ENCODE results near the gene KRT15.

Gene KRT15

DNA sequence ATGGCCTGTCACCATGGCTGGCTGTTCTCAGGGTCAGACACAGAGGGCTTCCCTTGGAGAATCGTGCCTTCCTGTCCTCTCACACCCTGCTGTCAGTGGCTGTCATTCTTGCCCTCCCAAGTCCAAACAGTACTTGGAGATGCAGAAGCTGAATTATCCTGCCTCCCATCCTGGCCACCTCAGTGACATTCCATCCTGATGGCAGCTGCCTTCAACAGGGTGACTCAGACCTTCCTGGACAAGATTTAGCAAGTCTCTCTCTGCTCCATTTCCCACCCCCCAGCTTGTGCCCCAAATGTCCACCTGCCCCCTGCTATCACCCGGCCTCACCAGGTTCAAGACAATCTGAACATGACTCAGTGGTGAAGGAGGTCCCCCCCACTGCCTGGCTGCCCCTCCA lies 24.2 kb downstream of the KRT15 start:
- Histone ChIP-seq H3K36me3 (ENCODE audit: low read depth) (no peaks in the 10 kb centered on the region), H3K4me1 (ENCODE audit: insufficient read depth, poor library complexity, severe bottlenecking) (peaks cover 18% of the 10 kb centered on the region), H3K4me3 (ENCODE audit: severe bottlenecking) (no peak overlapping the region), H3K27ac (ENCODE audit: poor library complexity, severe bottlenecking) (no peak overlapping the region), H3K9me3 (ENCODE audit: severe bottlenecking) (no peaks in the 10 kb centered on the region), H3K27me3 (ENCODE audit: insufficient read depth, poor library complexity, severe bottlenecking) (no peaks in the 10 kb centered on the region)
- DNase-seq (ENCODE audit: low spot score) (no peak), ATAC-seq (ENCODE audit: low read depth) (no peak)
- TF ChIP-seq, protein P1, sequence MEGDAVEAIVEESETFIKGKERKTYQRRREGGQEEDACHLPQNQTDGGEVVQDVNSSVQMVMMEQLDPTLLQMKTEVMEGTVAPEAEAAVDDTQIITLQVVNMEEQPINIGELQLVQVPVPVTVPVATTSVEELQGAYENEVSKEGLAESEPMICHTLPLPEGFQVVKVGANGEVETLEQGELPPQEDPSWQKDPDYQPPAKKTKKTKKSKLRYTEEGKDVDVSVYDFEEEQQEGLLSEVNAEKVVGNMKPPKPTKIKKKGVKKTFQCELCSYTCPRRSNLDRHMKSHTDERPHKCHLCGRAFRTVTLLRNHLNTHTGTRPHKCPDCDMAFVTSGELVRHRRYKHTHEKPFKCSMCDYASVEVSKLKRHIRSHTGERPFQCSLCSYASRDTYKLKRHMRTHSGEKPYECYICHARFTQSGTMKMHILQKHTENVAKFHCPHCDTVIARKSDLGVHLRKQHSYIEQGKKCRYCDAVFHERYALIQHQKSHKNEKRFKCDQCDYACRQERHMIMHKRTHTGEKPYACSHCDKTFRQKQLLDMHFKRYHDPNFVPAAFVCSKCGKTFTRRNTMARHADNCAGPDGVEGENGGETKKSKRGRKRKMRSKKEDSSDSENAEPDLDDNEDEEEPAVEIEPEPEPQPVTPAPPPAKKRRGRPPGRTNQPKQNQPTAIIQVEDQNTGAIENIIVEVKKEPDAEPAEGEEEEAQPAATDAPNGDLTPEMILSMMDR (IDR thresholded peaks at IDR 0.05; ENCODE audit: poor library complexity, severe bottlenecking): no peak

DNA sequence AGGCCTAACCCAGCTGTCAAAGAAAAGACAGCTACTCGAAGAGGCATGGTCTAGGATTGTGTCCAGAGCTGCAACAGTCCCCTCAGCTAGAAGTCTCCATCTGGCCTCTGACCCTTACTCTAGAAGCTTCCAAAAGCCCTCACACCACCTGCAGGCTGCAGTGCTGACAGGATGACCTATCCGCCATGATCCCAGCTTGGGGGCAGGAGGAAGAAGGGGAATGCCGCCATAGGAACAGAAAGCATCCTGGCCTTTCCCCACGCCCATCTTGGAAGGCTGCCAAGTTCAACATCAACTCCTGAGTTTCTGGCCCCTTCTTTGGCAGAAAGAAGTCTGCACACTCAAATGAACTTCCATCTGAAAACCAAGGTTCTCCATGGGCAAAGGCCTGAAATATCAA lies 25.9 kb downstream of the KRT15 start:
- no peaks in the 10 kb centered on the region for H3K9me3 ChIP-seq (ENCODE audit: severe bottlenecking)
- H3K4me1 ChIP-seq (ENCODE audit: insufficient read depth, poor library complexity, severe bottlenecking): peaks cover 11% of the 10 kb centered on the region
- ATAC-seq (ENCODE audit: low read depth): no peak
- no peak for DNase-seq (ENCODE audit: low spot score)
- H3K27me3 ChIP-seq (ENCODE audit: insufficient read depth, poor library complexity, severe bottlenecking): no peaks in the 10 kb centered on the region
- no peak overlapping the region for H3K27ac ChIP-seq (ENCODE audit: poor library complexity, severe bottlenecking)
- H3K4me3 ChIP-seq (ENCODE audit: severe bottlenecking): no peak overlapping the region
- H3K36me3 ChIP-seq (ENCODE audit: low read depth): no peaks in the 10 kb centered on the region
- TF ChIP-seq, protein P1 (IDR thresholded peaks at IDR 0.05; ENCODE audit: poor library complexity, severe bottlenecking): no peak

DNA sequence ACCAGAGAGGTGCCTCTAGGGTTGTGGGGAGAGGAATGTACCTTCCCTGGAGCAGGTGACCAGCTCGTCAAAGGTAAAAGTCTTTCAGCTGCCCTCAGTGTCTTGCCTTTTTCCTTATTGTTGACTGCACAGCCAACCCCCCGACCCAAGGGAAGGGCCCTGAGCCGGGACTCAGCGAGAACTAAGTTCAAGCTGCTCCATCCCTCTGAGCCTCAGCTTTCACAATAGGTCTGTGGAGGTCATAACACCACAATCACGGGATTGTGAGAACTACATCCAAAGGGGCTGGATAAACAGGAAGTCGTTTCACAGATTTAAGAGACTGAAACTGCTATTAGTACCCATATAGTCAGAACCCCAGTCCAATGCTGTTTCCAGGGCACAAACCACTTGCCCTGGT lies 26.3 kb downstream of the KRT15 start:
- H3K4me3 ChIP-seq (ENCODE audit: severe bottlenecking): no peak overlapping the region
- TF ChIP-seq, protein P1 (IDR thresholded peaks at IDR 0.05; ENCODE audit: poor library complexity, severe bottlenecking): no peak
- no peaks in the 10 kb centered on the region for H3K9me3 ChIP-seq (ENCODE audit: severe bottlenecking)
- DNase-seq (ENCODE audit: low spot score): no peak
- H3K27ac ChIP-seq (ENCODE audit: poor library complexity, severe bottlenecking): no peak overlapping the region
- H3K36me3 ChIP-seq (ENCODE audit: low read depth): no peaks in the 10 kb centered on the region
- H3K27me3 ChIP-seq (ENCODE audit: insufficient read depth, poor library complexity, severe bottlenecking): no peaks in the 10 kb centered on the region
- no peak for ATAC-seq (ENCODE audit: low read depth)
- H3K4me1 ChIP-seq (ENCODE audit: insufficient read depth, poor library complexity, severe bottlenecking): peaks cover 11% of the 10 kb centered on the region

DNA sequence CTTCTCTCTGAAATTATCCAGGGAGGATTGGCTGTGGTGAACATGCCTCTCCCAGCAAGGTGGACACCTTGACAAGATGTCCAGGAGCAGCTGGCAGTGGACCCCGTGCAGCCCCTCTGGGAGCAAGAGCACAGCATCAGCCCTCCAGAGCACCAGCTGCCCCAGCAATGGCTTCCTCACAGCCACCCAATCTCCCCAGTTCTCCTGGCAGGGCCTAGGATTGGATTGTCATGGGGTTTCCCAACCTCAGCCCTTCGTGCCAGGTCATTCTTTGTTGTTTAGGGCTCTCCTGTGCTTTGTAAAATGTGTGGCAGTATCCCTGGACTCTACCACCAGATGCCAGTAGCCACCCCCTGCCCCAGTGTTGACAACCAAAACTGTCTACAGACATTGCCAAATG lies 27.2 kb downstream of the KRT15 start:
- ATAC-seq (ENCODE audit: low read depth) (no peak), DNase-seq (ENCODE audit: low spot score) (no peak)
- Histone ChIP-seq H3K36me3 (ENCODE audit: low read depth) (no peaks in the 10 kb centered on the region), H3K27ac (ENCODE audit: poor library complexity, severe bottlenecking) (no peak overlapping the region), H3K27me3 (ENCODE audit: insufficient read depth, poor library complexity, severe bottlenecking) (no peaks in the 10 kb centered on the region), H3K4me3 (ENCODE audit: severe bottlenecking) (no peak overlapping the region), H3K9me3 (ENCODE audit: severe bottlenecking) (no peaks in the 10 kb centered on the region), H3K4me1 (ENCODE audit: insufficient read depth, poor library complexity, severe bottlenecking) (peaks cover 7% of the 10 kb centered on the region)
- TF ChIP-seq, protein P1 (IDR thresholded peaks at IDR 0.05; ENCODE audit: poor library complexity, severe bottlenecking): no peak

DNA sequence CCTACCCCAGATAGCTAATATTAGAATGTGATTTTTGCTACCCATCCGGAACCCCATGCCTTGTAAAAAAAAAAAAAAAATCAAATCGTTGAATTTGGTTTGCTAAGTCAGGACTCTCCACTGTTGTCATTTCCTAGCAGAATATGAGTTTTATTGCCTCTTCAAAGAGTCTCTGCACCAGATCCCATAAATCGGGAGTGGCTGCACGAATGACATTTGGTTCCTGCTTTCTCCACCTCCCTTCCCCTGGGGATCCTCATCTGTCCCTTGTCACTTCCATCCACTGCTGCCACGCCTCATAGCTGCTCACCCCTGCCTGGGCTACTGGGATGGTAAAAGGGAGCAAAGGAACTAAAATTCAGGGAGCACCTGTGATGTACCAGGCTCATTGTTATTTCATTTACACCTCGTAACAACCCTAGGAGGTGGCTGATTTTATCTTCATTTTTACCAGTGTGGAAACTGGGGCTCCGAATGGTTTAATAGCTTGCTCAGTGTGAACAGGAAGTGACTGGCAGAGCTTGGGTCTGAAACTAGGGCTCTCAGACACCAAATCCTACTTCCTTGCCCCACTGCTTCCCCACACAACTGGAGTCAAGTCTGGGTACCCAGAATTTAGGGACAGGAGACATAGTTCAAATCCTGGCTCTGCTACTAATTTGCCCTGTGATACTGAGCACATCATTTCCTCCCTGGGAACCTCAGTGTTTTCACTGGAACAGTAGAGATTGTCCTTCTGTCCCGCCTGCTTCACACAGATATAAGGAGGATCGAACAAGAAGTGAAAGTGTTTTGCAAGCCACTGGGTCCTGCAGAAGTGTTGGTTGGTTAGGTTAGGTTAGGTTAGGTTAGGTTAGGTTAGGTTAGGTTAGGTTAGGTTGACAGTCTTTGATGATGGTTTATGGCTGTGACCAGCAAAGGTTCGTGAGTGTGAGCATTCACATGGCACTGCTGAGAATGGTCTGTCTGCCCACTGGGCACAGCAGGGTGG lies 28.4 kb downstream of the KRT15 start:
- TF ChIP-seq, protein P1 (IDR thresholded peaks at IDR 0.05; ENCODE audit: poor library complexity, severe bottlenecking): no peak

More for the DNA sequence above, 28.4 kb downstream of the KRT15 start:
- Histone ChIP-seq H3K9me3 (ENCODE audit: severe bottlenecking) (no peaks in the 10 kb centered on the region), H3K4me3 (ENCODE audit: severe bottlenecking) (no peak overlapping the region), H3K27ac (ENCODE audit: poor library complexity, severe bottlenecking) (no peak overlapping the region), H3K36me3 (ENCODE audit: low read depth) (no peaks in the 10 kb centered on the region), H3K4me1 (ENCODE audit: insufficient read depth, poor library complexity, severe bottlenecking) (peaks cover 7% of the 10 kb centered on the region), H3K27me3 (ENCODE audit: insufficient read depth, poor library complexity, severe bottlenecking) (no peaks in the 10 kb centered on the region)
- ATAC-seq (ENCODE audit: low read depth) (no peak), DNase-seq (ENCODE audit: low spot score) (no peak)

Data from RWPE2 (cell line).